ENCODE data around the gene FOXRED1.

FOXRED1 gene

DNA sequence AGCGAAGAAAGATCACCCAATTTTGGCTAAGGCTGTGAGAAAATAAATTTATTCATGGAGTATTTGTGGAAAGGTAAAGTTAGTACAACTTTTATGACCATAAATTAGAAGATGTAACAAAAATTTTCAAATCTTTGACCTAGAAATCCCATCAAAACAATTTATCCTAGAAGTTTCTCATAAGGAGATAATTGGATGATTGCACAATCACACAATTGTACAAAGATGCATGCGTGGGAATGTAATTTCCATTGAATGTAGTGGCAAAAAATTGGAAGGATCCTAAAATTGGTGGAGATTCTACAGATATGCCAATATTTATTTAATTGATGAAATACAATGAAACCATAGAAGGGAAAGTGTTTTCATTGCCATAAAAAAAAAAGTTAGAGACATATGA, 11.8 kb upstream of the FOXRED1 start:
- TF ChIP-seq SIN3A (IDR thresholded peaks at IDR 0.05; ENCODE audit: borderline replicate concordance, insufficient read depth, low read length) (no peak), TAF1 (IDR thresholded peaks at IDR 0.05; ENCODE audit: borderline replicate concordance, insufficient read depth, low read length) (no peak), POLR2AphosphoS5 (IDR thresholded peaks at IDR 0.05; ENCODE audit: low read depth, low read length) (no peak), FOXP2 (optimal IDR thresholded peaks at IDR 0.05; ENCODE audit: borderline replicate concordance, extremely low read depth, extremely low read length, insufficient read depth) (no peak)
- TF ChIP-seq, protein P1, sequence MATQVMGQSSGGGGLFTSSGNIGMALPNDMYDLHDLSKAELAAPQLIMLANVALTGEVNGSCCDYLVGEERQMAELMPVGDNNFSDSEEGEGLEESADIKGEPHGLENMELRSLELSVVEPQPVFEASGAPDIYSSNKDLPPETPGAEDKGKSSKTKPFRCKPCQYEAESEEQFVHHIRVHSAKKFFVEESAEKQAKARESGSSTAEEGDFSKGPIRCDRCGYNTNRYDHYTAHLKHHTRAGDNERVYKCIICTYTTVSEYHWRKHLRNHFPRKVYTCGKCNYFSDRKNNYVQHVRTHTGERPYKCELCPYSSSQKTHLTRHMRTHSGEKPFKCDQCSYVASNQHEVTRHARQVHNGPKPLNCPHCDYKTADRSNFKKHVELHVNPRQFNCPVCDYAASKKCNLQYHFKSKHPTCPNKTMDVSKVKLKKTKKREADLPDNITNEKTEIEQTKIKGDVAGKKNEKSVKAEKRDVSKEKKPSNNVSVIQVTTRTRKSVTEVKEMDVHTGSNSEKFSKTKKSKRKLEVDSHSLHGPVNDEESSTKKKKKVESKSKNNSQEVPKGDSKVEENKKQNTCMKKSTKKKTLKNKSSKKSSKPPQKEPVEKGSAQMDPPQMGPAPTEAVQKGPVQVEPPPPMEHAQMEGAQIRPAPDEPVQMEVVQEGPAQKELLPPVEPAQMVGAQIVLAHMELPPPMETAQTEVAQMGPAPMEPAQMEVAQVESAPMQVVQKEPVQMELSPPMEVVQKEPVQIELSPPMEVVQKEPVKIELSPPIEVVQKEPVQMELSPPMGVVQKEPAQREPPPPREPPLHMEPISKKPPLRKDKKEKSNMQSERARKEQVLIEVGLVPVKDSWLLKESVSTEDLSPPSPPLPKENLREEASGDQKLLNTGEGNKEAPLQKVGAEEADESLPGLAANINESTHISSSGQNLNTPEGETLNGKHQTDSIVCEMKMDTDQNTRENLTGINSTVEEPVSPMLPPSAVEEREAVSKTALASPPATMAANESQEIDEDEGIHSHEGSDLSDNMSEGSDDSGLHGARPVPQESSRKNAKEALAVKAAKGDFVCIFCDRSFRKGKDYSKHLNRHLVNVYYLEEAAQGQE (IDR thresholded peaks at IDR 0.05; ENCODE audit: insufficient read depth in 1 of 2, low read depth in 2 of 2, low read length in 2 of 2), result no peak

DNA sequence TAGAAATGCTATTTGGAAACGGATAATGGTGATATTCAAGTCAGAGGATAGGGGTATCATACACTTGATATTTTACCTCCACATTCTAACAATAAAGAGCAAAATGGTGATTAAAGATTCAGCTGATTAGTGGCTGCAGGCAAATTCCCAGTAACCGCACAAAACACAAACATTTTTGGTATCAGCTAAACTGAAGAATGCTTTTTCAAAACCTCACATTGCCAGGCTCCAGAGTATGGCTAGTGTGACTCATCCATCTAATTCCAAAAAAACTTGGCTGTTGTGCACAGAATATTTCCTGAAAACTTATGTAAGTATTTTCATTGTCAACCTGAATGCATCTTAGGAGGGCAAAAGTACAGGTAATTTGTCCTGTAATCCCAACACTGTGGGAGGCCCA, 11.2 kb upstream of the FOXRED1 start:
- TF ChIP-seq FOXP2 (optimal IDR thresholded peaks at IDR 0.05; ENCODE audit: borderline replicate concordance, extremely low read depth, extremely low read length, insufficient read depth) (no peak), SIN3A (IDR thresholded peaks at IDR 0.05; ENCODE audit: borderline replicate concordance, insufficient read depth, low read length) (no peak), TAF1 (IDR thresholded peaks at IDR 0.05; ENCODE audit: borderline replicate concordance, insufficient read depth, low read length) (no peak)

DNA sequence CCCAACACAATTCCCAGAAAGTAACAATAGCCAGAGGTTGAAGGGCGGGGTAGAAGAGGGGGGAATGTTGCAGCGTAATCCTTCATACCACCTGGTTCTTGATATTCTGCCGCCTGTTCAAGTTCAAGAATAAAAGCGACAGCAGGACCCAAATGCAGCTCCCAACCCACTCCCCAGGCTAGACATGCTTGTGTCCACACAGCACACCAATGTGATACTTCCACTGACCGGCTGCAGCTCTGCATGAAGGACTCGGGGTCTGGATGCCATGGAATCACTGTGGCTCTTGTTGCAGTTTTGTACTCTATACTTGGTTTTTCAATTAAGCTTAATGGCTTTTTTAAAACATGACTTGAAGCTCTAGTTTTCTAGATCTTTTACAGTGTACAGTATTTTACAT, 6.7 kb upstream of the FOXRED1 start:
- TF ChIP-seq, protein P1 (IDR thresholded peaks at IDR 0.05; ENCODE audit: insufficient read depth in 1 of 2, low read depth in 2 of 2, low read length in 2 of 2), result no peak
- TF ChIP-seq FOXP2 (optimal IDR thresholded peaks at IDR 0.05; ENCODE audit: borderline replicate concordance, extremely low read depth, extremely low read length, insufficient read depth) (no peak), POLR2AphosphoS5 (IDR thresholded peaks at IDR 0.05; ENCODE audit: low read depth, low read length) (no peak), SIN3A (IDR thresholded peaks at IDR 0.05; ENCODE audit: borderline replicate concordance, insufficient read depth, low read length) (no peak), TAF1 (IDR thresholded peaks at IDR 0.05; ENCODE audit: borderline replicate concordance, insufficient read depth, low read length) (no peak)

DNA sequence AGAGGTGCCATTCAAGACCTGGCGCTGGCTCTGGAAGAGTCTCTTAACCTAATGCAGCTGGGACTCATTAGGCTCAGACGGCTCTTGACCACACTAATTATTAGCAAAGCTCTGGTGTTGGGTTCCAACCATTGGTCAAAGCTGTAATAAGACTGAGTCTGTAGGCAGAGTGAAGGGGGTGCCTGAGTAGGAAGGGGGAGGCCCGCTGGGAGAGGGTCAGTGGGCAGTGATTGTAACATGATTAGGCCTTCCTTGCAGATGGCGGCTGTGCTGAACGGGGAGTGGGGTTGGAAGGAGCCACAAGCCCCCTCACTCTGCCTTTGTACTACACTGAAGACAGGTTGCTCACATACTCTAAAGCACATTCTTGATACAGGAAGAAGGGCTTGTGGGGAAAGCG, 5.5 kb upstream of the FOXRED1 start:
- no peak for TF ChIP-seq SIN3A (IDR thresholded peaks at IDR 0.05; ENCODE audit: borderline replicate concordance, insufficient read depth, low read length)
- no peak; the same call in 1 of the 2 replicates for TF ChIP-seq POLR2AphosphoS5 (IDR thresholded peaks at IDR 0.05; ENCODE audit: low read depth, low read length)
- no peak for TF ChIP-seq TAF1 (IDR thresholded peaks at IDR 0.05; ENCODE audit: borderline replicate concordance, insufficient read depth, low read length)
- TF ChIP-seq, protein P1 (IDR thresholded peaks at IDR 0.05; ENCODE audit: insufficient read depth in 1 of 2, low read depth in 2 of 2, low read length in 2 of 2), result no peak
- TF ChIP-seq FOXP2 (optimal IDR thresholded peaks at IDR 0.05; ENCODE audit: borderline replicate concordance, extremely low read depth, extremely low read length, insufficient read depth), result no peak

DNA sequence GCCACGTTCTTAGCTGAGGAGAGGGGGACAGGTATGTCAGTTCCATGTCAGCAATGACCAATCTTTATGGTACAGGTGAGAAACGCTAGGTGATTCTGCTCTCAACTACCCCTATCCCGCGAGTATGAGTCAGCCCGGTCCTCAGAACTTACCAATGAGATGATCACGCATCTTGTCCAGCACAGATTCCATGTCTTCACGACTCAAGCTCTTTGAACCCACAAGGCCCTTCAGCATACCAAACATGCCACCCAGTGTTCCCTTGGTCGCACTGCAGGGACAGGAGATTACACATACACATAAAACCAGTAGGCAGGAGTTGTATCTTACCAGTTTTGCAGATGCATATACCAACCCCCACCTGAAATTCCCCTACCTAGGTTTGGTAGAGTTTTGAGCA, 3.1 kb upstream of the FOXRED1 start:
- no peak for TF ChIP-seq FOXP2 (optimal IDR thresholded peaks at IDR 0.05; ENCODE audit: borderline replicate concordance, extremely low read depth, extremely low read length, insufficient read depth)
- TF ChIP-seq POLR2AphosphoS5 (IDR thresholded peaks at IDR 0.05; ENCODE audit: low read depth, low read length), result no peak; the same call in 1 of the 2 replicates
- TF ChIP-seq, protein P1 (IDR thresholded peaks at IDR 0.05; ENCODE audit: insufficient read depth in 1 of 2, low read depth in 2 of 2, low read length in 2 of 2), result no peak
- TF ChIP-seq SIN3A (IDR thresholded peaks at IDR 0.05; ENCODE audit: borderline replicate concordance, insufficient read depth, low read length), result no peak
- no peak for TF ChIP-seq TAF1 (IDR thresholded peaks at IDR 0.05; ENCODE audit: borderline replicate concordance, insufficient read depth, low read length)
